ENCODE measurements around the gene MOV10L1. TPM values are rescaled to one million over a fixed set of nuclear protein-coding genes. Genes with fewer than 3 reads are reported as not detected.

The MOV10L1 gene
- polyA plus RNA-seq, 1 donor = 0.82 TPM

- no peak for DNase-seq (ENCODE audit: low read depth)
These were observed 98.5 kb downstream of the MOV10L1 start for GRCh38 chr22:50188356-50188755.

- no peak for DNase-seq (ENCODE audit: low read depth)
These were observed 99.5 kb downstream of the MOV10L1 start for GRCh38 chr22:50189184-50189848.

GRCh38 chr22:50189849-50190181 lies 100.0 kb downstream of the MOV10L1 start:
- DNase-seq (ENCODE audit: low read depth) = no peak

GRCh38 chr22:50190182-50190940 lies 100.6 kb downstream of the MOV10L1 start:
- no peak for DNase-seq (ENCODE audit: low read depth)

DNA sequence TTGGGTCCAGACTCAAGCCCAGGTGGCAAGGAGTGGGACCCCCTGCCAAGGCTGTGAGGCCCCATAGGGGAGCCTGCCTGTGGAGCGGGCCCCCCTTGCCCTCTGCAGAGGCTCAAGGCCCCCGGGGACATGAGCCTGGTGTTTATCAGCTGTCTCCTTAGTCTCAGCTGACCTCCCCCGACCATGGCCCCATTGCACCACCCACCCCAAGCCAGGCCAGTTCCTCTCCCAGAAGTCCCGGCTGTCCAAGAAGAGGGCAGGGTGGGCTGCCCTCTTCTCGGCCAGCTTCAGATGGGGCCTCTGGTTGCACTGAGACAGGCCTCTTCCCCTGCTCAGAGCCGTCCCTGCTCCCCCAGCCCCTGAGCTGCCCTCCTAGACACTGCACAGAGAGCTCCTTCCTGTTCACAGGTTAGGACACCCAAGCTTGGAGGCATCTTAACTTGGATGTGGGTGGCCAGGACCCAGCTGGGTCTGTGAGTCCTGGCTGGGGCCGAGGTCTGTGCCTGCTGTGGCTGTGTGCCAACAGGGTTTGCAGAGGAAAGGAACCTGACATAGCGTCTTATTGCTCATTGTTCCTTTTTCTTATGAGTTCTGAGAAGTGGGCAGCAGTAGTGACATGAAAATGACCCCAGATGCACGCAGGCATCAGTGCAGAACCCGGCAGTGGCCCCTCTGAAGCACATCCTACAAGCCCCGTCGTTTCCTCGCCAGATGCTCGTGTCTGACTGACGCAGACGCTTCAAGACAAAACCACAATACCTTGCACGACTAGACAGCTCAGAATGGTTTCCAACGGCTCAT lies 101.3 kb downstream of the MOV10L1 start:
- DNase-seq (ENCODE audit: low read depth) = no peak

DNA sequence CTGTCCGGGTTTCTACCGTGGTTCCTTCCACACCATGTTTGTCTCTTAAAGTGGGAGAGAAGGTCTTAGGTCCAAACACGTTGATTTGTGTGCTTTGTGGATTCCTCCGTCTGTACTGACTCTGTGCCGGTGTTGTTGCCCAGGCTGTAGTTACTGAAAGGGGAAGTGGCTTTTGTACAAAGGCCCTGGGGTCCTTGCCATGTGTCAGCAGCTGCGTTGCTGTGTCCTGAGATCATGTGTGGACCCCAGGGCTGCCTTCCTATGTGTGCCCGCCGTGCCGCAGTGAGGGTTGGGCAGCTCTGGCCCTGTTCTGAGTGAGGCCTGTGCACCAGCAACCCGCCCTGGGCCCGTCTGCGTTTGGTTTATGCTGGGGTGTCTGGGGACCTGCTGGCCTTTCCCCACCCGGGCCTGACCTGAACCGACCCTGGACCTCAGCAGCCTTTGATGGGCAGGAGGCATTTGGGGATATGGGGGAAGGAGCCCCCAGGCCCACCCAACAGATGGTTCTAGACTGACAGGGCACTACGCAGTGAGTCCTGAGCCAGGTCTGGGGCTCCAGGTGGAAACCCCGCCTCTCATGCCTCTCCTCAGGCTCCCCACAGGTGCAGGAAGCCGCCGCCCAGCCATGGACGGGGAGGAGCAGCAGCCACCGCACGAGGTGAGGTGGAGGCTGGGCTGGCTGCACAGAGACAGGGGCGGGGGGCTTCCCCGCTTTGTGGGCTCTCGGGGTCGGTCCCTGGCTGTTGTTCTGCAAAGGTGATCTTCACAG lies 102.8 kb downstream of the MOV10L1 start:
- no peak for DNase-seq (ENCODE audit: low read depth)

DNA sequence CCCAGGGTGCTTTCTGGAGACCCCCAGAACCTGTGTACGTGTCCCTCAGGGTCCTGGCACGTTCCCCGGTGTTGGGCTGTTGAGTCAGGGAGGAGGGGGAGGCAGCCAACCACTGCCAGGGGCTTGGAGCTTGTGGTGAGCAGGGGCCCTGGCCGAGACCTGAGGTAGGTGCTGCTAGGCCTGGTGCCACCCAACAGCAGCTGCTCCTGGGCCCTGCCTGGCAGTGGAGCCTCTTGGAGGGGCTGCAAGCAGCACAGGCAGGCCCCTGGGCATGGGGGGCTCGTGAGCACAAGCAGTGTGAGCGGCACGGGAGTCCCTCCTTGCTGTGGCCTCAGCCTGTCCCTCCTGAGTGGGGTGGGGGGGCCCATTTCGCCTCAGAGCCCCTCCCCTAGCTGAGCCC lies 103.8 kb downstream of the MOV10L1 start:
- no peak for DNase-seq (ENCODE audit: low read depth)

GRCh38 chr22:50194037-50194805 lies 104.4 kb downstream of the MOV10L1 start:
- no peak for DNase-seq (ENCODE audit: low read depth)

DNA sequence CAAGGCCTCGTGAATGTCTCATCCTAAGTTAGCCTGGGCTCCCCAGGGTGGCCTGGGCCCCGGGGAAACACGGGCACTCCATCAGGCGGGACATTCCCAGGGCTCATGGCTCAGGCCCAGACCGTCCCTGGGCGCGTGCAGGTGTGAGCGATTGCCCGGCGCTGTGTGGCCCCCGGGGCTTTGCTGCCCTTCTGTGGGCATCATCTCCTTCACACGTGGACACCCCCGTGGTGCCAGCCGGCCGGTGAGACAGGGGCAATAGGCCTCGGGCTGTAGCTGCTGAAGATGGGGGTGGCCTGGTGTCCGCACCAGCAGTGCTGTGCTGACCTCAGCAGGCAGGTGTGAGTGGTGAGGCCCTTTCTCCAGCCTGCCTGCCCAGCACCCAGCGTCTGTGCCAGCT lies 106.5 kb downstream of the MOV10L1 start:
- no peak for DNase-seq (ENCODE audit: low read depth)

DNA sequence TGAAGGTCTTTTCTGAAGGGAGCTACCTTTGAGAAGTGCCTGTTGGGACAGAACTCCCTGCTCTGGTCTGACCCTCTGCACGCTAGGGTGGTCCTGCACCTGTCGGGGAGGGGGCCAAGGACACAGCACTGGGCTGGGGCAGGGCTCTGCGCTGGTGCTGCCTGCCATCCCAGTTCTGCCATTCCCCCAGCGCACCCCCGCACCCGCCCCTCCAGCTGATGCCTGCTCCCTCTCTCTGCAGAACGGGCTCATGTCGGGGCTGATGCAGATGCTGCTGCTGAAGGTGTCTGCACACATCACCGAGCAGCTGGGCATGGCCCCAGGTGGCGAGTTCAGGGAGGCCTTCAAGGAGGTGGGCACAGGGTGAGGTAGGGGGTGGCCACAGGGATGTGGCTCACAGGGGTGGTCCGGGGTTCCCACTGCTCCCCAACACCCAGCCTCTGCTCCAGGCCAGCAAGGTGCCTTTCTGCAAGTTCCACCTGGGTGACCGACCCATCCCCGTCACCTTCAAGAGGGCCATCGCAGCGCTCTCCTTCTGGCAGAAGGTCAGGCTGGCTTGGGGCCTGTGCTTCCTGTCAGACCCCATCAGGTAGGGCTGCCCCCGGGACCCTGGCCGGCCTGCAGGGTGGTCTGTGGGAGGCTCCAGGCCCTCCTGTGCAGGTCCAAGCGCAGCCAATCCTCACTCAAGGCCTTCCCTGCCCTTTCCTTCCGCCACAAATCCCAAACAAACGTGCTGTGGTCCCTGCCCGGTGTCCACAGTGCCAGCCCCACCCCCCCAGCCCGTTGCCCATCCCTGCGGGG lies 107.4 kb downstream of the MOV10L1 start:
- no peak for DNase-seq (ENCODE audit: low read depth)

GRCh38 chr22:50197856-50198623 lies 108.2 kb downstream of the MOV10L1 start:
- DNase-seq (ENCODE audit: low read depth) = no peak

DNA sequence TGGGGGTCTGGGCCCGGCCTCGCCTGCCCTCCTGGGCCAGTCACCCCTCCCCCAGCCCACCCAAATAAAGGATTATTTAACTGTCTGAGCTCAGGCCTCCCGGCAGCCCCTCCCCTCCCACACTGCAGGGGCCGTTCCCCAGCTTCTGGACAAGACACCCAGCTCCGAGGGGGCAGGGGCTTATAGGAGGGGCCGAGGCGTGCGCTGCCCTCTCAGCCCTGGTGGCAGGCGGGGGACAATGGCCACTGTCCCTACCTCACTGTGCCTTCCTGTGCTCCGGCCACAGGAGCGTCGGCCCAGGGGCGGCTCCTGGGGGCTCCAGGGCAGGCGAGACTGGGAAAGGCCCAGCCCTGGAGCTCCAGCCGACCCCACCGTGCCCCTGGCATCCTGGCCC lies 108.8 kb downstream of the MOV10L1 start:
- no peak for DNase-seq (ENCODE audit: low read depth)

GRCh38 chr22:50199251-50199721 lies 109.5 kb downstream of the MOV10L1 start:
- no peak for DNase-seq (ENCODE audit: low read depth)

DNA sequence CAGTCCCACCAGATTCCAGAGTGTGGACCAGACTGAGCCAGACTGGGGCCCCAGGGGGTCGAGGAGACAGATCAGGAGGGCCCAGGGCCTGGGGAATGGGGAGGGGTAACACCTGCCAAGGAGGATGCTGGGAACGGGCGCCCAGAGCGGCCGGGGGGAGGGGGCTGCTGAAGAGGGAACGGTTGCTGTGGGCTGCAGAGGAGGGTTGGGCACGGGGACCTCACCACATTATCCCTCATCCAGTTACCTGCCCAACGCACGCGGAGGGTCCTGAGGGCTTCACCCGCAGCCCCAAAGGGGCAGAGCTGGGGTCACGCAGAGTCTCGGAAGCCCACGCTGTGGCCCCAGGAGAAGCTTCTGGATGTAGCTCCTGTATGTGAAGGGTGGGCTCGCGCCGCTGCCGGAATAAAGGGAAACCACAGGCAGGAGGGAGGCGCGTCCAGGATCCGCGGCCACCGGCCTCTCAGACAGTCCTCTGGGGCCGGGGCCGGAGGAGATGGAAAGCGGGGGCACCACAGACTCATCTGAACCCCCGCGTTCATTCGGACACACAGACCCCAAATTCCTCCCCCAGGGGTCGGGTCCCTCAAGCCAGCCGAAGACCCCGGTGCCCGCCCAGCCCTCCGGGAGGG lies 110.1 kb downstream of the MOV10L1 start:
- no peak for DNase-seq (ENCODE audit: low read depth)

DNA sequence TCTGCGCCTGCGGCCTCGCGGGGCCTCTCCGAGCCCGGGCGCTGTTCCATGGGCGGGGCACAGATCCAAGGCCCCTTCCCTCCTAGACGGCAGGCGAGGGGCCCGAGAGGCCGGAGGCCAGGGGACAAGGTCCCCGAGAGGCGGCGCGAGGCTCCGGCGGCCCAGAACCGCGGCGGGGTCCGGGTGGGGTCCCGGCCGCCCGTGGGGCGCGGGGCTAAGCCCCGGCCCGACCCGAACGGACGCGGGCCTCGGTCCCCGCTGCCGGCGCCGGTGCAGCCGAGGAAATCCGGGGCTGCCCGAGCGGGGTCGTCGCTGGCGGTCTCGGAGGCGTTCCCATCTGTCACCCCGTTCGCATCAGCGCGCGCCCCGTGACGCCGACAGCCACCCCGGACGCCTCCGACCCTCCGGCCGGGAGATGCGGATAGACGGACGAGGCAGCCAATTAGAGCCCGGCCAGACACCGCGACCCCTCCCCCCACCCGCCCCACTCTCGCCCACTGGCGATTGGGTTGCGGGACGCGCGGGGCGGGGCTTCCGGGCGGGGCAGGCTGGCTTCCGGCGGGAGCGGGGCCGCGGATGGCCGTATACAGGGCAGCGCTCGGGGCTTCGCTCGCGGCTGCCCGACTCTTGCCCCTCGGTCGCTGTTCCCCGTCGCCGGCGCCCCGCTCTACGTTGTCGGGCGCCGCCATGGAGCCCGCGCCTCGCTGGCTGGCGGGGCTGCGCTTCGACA lies 110.8 kb downstream of the MOV10L1 start, which contains the start of gene SELENOO:
Gene SELENOO (plus strand): TSS at position 551 of the 730 bp plus-strand sequence. CDS start 26 bp downstream, at position 577.
- no peak for DNase-seq (ENCODE audit: low read depth)

- no peak for DNase-seq (ENCODE audit: low read depth)
These were observed 111.7 kb downstream of the MOV10L1 start for GRCh38 chr22:50201191-50202129.

DNA sequence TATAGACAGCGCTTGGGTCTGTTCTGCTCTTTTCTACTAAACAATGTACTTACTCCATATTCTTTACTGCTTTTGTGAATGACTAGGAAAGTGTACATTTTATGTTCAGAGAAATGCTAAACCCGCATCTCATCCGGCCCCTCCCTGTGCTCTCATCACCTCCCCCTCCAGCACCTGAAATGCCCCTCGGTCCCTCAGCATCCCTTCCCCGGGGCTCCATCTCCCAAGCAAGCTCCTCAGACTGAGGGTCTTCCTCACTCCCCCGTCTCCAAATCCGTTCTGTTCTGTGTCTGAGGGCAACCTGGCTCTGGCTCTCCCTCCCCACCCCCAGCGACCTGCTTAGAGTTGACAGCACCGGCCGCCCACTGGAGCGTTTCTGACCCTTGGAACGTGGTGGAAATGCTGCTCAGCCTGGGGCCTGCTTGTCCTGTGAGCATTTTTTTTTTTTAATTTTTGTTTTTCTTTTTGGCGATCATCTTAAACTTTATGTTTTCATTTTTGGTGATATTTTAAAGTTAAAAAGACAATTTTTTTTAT lies 112.4 kb downstream of the MOV10L1 start:
- no peak for DNase-seq (ENCODE audit: low read depth)
